Esophagus squamous epithelium (tissue), 4 donors: ENCODE measurements around the gene SERPINC1.
A peak's percentile ranks its signal among the peaks of the same experiment; 100 is the strongest.

Experiments used
- POLR2A ChIP-seq, 4 donors: fragments of 450-650 bp; IDR thresholded peaks; one replicate each; pipeline ENCODE4 v1.6.1; 2017; ENCODE audit warnings: antibody characterized with exemption in 4 of 4, mild to moderate bottlenecking in 4 of 4, moderate library complexity in 3 of 4
- TF ChIP-seq, protein P1 (sequence below), 6 experiments: fragments of 450-650 bp in 4 of 6; fragments of 200-600 bp in 2 of 6; sonication (generic) in 2 of 6; IDR thresholded peaks; one replicate each; pipeline ENCODE4 v1.5.1; 2016 to 2019; ENCODE audit warnings: antibody characterized with exemption in 6 of 6, mild to moderate bottlenecking in 4 of 6, moderate library complexity in 4 of 6

DNA sequence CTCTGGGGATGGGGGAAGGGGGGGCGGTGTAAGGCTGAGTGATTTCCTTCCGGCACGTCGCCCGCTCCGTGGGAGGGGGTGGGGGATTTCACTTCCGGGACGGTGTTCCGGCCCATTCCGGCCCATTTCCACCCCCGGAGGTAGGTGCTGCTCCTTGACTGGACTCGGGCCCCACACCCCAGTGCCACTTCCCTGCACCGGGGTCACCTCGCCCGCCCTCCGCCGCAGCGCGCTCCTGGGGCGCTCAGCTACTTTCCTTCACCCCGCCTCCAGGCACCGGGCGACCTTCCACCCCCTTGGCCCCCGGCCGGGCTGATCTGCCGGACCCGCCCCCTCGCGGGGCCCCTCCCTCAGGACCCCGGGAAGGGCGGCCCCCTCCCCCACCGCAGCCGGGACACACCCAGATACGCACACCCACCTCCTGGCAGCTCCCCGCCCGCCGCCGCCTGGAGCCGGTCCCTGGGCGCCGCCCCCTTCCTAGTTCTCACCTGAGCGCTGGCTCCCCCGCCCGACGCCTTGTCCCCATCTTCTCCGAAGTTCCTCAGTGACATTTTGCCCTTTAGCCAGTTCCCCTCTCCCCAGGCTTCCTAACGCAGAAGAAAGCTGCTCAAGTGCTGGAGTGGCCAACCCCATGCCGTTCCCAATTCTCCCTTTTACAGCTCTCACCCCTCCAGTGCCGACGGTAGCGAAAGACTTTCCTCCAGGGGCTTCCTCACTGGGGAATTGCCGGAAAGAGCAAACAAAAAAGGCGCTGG, 48.7 kb downstream of the SERPINC1 start, which contains the start of gene ZBTB37:
- TF ChIP-seq, protein P1, sequence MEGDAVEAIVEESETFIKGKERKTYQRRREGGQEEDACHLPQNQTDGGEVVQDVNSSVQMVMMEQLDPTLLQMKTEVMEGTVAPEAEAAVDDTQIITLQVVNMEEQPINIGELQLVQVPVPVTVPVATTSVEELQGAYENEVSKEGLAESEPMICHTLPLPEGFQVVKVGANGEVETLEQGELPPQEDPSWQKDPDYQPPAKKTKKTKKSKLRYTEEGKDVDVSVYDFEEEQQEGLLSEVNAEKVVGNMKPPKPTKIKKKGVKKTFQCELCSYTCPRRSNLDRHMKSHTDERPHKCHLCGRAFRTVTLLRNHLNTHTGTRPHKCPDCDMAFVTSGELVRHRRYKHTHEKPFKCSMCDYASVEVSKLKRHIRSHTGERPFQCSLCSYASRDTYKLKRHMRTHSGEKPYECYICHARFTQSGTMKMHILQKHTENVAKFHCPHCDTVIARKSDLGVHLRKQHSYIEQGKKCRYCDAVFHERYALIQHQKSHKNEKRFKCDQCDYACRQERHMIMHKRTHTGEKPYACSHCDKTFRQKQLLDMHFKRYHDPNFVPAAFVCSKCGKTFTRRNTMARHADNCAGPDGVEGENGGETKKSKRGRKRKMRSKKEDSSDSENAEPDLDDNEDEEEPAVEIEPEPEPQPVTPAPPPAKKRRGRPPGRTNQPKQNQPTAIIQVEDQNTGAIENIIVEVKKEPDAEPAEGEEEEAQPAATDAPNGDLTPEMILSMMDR (IDR thresholded peaks at IDR 0.05), result no peak
- TF ChIP-seq POLR2A (IDR thresholded peaks at IDR 0.05), result peak in 1 of 4 donors; percentile 19
